HL-60/S4 treated with retinoic acid at 250 ng/mL for 4 days and 3 days (cell line): ENCODE data around the gene ANKRD49.

Experiments used
- in situ Hi-C: fragments of 300-500 bp; cut with MboI; formaldehyde crosslinking; loops from 2 replicates; pipeline ENCODE4 v1.7.0; 2022; ENCODE audit warnings: low sequenced_read_pairs

Gene ANKRD49

GRCh38 chr11:94493281-94494125, at the start of gene ANKRD49, which contains the start of gene MRE11:
ANKRD49 (plus strand) TSS chr11:94493984; CDS start chr11:94496694, 2,710 bp downstream.
MRE11 (minus strand) TSS chr11:94493844; CDS start chr11:94492801, 1,043 bp downstream.
- in situ Hi-C loops, result no loop called here

GRCh38 chr11:94445641-94446040, 48.1 kb upstream of the ANKRD49 start:
- in situ Hi-C loops, result no loop called here

- in situ Hi-C loops, result no loop called here
These were observed 46.6 kb upstream of the ANKRD49 start for GRCh38 chr11:94447149-94447548.

DNA sequence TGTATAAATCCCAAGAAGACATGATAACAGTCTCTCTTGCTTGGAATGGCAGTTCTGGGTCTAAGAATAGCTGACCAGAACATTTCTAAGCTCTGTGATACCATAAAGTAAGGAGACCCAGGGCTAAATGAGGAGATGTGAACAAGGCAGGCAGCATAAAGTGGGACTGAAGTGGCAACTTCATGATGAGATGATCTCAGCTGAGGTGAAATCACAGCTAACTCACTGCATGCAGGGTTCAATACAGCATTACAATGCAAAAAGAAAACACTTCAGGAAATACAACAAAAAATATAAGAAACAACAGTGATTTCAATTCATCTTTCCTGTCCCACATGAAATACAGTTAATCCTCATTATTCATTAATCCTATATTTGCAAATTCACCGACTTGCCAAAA, 44.8 kb upstream of the ANKRD49 start:
- in situ Hi-C loops, result no loop called here

GRCh38 chr11:94449437-94449836, 44.3 kb upstream of the ANKRD49 start:
- in situ Hi-C loops, result no loop called here

GRCh38 chr11:94450048-94450447, 43.7 kb upstream of the ANKRD49 start:
- in situ Hi-C loops, result no loop called here

DNA sequence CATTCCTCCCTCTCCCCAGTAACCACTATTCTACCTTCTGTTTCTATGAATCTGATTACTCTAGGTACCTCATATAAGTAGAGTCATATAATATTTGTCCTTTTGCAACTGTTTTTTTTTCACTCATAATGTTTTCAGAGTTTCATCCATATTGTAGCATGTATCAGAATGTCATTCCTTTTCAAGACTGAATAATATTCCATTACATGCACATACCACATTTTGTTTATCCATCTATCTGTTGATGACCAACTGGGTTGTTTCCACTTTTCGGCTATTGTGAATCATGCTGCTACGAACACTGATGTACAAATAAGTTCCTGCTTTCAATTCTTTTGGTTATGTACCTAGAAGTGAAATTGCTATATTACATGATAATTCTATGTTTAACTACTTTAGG, 40.8 kb upstream of the ANKRD49 start:
- in situ Hi-C loops, result no loop called here

- in situ Hi-C loops, result no loop called here
These were observed 39.5 kb upstream of the ANKRD49 start for GRCh38 chr11:94454301-94454700.

- in situ Hi-C loops, result no loop called here
These were observed 37.9 kb upstream of the ANKRD49 start for GRCh38 chr11:94455861-94456260.

DNA sequence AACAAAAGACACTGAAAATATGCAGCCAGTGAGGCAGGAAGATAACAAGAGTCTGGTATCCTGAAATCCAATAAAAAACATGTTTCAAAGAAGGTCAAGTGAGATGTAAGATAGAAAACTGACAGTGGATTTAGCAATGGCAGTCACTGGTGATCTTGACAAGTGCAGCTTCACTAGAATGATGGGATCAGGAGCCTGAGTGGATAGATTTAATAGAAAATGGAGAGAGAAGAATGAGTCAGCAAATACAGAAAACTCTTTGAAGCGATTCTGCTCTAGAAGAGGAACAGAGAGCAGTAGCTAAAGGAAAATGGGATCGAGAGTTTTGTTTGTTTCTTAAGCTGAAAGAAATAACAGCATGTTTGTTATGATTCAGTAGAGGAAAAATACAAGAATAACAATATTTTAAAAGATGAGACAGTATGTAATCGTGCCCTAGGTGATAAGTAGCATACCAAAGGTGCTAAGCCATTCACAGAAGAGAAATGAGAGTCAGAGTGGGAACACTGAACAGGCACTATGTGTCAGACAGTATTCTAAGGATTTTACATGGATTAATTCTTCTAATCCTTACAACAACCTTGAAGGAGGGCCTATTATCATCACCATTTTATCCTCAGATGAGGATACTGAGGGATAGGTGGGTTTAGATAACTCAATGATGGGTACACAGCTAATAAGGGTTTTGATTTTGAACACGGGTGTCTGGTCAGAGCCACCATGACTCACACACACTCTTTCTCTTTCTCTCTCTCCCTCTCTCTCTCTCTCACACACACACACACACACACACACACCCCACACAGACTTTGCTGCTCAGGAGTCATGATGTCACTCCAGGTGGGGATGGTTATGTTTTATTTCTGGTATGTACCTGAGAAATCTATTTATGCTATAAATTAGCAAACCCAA, 36.4 kb upstream of the ANKRD49 start:
- in situ Hi-C loops, result no loop called here

GRCh38 chr11:94459576-94459975, 34.2 kb upstream of the ANKRD49 start:
- in situ Hi-C loops, result no loop called here

DNA sequence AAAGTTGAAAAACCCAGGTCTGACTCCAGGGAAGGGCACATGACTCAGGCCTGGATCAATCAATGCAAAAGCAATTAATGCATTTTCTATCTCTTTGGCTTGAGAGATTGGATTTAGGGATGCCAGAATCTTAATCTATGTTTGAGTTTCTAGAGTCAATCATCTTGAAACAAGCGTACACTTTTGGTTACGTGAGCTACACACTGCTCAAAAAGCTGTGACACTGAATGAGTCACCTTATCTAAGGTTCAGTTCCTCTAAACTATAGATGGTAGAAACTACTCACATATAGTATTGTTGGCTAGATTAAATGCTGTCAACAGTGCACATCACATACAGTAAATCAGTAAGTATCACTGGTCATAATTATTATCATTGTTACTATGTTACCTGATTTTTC, 24.4 kb upstream of the ANKRD49 start:
- in situ Hi-C loops, result no loop called here

- in situ Hi-C loops, result no loop called here
These were observed 20.6 kb upstream of the ANKRD49 start for GRCh38 chr11:94472916-94473799.

DNA sequence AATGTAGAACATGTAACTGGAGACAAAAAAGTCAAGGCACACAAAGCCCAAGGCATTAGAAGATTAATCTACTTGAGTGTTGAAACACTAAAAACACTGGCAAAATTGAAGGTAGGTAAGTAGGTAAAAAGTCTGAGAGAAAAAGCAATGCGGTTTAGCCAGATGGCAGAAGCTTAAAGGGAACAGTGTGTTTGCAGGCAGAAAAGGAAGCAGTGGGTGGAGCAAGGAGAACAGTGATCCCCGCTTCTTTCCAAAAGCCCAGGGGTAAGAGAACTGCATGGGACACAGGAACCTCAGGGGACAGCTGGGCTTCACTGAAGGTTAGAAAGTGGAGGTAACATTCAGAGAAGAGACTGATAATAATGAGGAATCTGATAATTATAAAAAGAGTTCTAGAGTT, 16.2 kb upstream of the ANKRD49 start:
- in situ Hi-C loops, result no loop called here

- in situ Hi-C loops, result no loop called here
These were observed 12.4 kb upstream of the ANKRD49 start for GRCh38 chr11:94481342-94481741.

DNA sequence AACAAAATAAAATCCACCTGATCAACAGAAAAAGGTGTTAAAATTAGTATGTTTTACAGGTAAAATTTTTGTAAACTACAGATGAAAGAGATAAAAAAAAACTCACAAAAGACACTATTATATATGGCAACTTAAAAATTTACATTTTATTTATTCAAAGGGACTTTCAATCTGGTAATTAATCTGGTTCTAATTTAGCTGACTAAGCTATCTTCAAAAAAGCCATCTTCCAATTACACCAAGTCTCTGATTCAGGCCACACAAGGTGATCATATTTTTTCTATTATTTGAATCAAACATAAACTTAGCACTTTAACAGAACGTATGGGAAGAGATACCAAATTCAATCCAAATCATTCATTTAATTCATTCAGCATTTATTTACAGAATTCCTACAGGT, 7.7 kb upstream of the ANKRD49 start:
- in situ Hi-C loops, result no loop called here

DNA sequence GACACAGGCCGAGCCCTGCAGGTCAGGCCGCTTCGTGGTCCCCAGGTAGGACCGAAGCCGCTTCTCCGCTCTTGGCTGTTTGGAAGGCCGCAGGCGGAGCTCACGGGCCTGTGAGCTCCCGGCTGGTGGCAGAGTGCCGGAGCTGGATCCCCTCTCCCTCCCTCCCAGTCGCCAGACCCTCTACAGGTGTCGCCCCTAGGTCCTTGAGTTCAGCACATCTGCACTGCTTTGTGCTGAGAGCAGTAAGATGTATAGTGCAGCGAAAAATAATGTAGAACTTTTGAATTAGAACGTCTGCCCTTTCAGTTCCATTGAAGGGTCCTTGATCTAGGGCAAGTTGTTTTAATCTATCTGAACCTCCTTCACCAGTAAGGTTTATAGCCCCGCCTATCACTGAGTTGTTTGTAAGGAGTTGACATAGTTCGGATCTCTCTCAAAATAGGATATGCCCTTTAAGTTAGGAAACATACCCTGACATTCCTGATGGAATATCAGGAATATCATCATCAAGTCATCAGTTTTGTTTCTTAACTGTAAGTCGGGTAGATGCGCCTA, 419 bp downstream of the ANKRD49 start:
- in situ Hi-C loops, result no loop called here

- in situ Hi-C loops, result loop anchor here (10.0 to 25.0 kb wide), 3 partner anchors 175 to 387 kb away; no protein-coding TSS in a partner anchor
These were observed 6.4 kb downstream of the ANKRD49 start for GRCh38 chr11:94500181-94500580.

GRCh38 chr11:94501522-94501921, 7.7 kb downstream of the ANKRD49 start:
- in situ Hi-C loops, result loop anchor here (10.0 to 25.0 kb wide), 3 partner anchors 177 to 386 kb away; no protein-coding TSS in a partner anchor

GRCh38 chr11:94504689-94505293, 11.0 kb downstream of the ANKRD49 start:
- in situ Hi-C loops, result loop anchor here (10.0 to 25.0 kb wide), 3 partner anchors 180 to 383 kb away; no protein-coding TSS in a partner anchor
